Measurements from ENCODE around the gene HOXD1.

Gene HOXD1

DNA sequence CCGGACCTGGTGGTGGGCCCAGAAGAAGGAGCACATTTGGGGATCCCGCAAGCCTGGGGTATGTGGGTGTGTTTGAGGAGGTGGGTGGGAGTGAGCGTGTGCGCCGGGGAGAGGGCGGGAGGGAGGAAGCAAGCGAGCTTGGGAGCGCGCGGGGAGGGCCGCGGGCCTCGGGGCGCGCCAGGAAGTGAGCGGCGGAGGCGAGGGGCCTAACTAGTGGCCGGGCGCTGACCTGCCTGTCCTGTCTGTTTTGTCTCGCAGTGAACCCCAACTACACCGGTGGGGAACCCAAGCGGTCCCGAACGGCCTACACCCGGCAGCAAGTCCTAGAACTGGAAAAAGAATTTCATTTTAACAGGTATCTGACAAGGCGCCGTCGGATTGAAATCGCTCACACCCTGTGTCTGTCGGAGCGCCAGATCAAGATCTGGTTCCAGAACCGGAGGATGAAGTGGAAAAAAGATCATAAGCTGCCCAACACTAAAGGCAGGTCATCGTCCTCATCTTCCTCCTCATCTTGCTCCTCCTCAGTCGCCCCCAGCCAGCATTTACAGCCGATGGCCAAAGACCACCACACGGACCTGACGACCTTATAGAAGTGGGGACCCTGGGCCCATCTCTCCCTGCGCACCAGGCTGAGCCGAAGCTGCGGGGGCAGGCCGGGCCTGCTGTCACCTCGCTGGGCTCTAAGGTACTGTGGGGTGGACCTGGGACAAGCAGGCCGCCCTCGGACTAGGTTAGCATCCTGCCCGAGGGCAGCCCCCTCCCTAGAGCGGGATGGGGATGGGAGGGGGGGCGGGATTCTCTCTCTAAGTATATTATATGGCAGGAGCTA is 35.9 kb upstream of the HOXD1 start:
- no peak for DNase-seq (ENCODE audit: low read depth in 2 of 3, low spot score in 2 of 3)

DNA sequence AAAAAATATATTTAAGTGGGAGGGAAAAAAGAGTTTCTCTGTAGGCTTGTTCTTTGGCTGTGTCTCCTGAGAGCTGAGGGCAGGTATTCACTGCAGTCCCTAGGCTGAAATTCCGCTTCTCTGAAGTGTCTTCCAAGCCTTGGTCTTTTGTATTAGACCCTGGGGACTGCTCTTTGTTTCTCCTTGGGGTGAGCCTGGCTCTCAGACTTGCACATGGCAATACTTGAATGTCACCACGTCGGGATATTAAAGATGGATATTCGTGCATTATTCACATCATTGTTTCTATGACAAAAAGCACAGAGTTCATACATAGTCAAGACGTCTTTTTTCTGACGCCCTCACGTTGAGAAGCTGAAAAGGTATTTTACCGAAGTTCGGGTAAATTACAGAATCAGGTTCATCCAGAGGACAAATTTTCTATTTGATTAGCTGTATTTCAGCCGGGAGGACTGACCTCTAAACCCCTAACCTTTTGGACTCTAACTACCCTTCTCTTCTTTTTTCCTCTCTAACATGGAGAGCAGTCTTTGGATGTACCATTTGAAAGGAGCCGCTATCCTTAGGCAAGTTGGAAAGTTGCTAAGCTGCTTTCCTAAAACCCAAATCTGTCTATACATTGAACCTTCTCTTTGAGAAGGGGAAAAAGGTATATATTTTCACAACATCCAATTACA is 33.8 kb upstream of the HOXD1 start:
- DNase-seq (ENCODE audit: low read depth in 2 of 3, low spot score in 2 of 3), result no peak

DNA sequence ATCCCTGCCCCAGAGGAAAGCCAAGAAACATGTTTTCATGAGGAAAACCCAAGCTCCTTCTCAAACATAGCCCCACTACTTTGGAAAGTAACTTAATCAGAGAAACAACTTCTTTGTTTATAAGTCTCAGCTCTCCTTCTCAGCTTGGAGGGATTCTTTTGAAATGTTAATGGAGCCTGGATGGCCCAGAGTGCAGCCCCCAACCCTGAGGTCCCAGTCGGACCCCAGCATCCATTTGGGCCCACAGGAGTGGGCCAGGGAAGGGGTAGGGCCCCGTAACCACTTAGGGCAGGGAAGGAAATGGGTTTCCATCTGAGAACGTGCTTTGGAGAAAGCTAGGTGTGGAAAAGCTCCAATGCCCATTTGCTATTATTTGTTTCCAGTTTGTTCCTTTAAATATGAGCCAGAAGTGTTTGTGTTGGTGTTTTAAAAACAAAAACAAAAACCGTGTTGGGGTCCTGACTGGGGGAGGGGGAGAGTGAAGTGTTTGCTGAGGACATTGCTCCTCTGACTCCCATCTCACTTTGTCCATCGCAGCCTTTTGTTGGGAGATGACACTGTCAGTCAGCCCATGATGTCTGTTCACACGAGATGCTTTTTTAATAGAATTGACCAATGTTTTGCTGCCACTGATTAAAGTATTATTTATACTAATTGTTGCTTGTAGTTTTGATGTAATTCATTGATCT is 33.0 kb upstream of the HOXD1 start:
- no peak for DNase-seq (ENCODE audit: low read depth in 2 of 3, low spot score in 2 of 3)

DNA sequence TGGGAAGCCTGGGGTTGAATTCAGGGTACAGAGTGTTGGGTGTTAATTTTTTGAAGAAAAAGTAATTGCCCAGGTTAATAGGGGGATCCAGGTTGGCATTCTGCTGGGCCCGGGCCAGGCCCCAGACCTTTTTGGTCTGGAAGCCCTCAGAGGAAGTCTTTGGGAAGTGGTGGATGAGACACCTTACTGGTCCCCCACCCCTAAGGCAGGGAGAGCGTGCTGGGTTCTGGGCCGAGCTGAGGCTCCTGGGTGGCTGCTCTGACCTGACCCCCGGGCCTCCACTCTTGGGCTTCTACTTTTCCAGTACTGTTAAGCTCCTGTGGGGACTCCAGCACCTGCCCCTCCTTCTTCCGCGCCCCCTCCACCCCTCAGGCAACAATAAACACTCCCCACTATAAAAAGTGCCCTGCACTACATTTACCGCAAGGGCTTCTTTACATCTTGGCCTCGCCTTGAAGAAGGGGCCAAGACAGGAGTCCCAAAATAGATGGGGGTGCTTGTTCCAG is 32.1 kb upstream of the HOXD1 start:
- DNase-seq (ENCODE audit: low read depth in 2 of 3, low spot score in 2 of 3), result no peak

DNA sequence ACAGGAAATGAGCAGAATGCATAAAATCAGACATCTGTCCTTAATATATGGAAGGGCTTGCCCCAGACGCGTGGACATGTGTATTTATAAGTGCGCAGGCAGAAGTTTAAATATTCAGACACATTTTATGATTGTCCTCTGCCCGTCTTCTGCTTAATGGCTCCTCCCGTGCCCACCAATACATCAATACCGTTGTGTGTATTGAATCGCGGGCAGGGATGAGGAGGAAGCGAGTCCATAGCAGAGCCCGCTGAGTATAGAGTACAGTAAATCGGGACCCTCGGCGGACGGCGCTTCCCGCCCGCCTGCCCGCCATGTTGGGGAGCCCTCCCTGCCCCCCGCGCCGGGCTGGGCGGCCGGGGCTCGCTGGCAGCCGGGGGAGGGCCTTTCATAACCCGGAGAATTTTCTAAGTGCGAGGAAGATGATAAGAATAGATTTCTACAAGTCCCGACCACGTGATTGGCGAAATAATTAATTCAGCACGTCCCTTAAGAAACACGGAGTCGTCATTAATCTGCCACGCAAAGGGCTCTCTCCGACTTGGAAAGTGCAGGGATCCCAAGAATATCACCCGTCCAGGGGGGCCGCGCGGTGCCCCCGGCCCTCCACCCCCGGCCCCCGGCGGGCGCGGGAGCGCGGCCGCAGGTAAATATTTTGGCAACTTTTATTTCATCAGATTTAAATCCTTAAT is 31.5 kb upstream of the HOXD1 start, which contains the start of gene HOXD3:
Gene HOXD3 (plus strand): TSS at position 501 of the 692 bp plus-strand sequence. CDS start 11,808 bp downstream, outside the sequence.
- no peak for DNase-seq (ENCODE audit: low read depth in 2 of 3, low spot score in 2 of 3)

DNA sequence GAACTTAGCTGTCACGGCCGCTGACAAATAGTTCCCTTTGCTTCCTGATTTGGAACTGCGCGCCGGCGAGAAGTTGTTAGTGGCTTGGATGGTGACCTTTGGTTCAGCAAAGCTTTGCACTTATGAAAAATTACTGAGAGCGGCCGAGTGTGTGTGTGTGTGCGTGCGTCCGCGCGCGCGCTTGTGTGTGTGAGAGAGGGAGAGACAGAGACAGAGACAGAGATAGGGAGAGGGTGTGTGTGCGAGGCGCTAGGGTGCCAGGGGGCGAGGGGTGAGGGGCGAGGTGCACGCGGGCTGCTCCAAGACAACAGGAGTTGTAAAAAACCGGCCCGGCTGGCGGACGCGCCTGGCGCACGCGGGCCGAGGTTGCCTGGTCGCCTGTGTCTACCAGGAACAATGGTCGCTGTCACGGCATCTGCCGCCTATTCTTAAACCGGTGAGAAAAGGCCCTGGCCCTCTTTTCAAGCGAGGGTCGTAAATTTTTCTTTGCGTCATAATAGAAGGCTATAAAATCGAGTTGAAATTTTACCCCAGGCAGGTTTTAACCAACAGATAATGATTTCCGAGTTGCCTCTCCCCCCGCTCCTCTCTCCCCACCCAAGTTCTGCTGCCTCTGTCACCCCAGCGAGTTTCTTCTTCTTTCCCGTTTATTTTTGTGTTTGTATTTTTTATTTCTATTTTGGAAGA is 30.8 kb upstream of the HOXD1 start:
- no peak for DNase-seq (ENCODE audit: low read depth in 2 of 3, low spot score in 2 of 3)

DNA sequence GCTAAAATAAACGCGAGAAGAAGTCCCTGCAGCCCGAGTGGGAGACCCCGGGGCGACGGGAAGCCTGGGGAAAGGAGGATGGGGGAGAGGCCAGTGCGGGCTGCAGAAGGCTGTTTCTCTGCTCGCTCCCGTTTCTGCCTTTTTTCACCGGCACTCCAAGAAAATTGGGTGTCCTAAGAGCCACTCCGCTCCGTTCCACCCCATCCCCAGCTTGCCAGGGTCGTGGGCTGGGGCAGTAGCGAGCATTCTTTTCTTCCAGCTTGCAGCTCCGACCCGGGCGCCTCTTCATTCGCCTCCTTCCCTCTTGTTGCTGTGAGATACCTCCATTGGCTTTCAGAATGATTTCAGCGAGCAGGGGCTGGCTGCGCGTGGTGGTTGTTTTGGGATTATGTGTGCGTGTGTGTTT is 30.3 kb upstream of the HOXD1 start:
- no peak for DNase-seq (ENCODE audit: low read depth in 2 of 3, low spot score in 2 of 3)

DNA sequence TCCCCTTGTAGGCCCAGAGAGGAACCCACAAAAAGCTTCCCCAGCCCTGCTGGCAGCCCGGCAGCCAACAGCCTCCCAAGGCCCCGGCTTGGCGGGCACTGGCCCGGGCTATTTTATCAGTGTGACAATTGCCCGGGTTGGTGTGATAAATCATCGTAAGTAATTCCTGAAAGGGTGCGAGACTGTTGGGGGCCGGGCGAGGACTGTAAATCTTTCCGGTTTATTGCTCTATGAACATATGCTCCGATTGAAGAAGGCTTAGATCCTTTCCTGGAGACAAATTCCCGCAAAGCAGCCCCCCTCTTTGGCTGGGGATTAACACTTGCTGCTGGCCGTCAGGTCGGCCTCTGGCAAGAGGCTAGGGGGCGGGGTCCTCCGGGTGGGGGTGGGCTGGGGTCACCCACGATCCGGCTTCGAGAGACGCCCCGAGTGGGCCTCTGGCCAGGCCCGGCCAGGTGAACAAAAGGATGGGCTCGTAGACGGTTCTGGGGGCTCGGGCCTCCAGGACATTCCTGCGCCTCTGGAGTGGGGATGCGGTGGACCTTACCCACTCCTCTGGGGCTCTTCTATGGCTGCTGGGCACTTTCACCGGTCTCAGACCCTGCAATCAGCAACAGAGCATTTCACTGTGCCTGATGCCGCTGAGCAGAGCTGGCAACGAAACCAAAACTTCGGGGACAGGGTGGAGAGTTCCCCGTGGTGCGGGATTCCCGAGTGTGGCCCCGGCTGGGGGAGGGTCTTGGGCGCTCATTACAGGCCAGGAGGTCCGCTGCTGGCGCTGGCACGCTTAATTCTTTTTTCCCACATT is 29.4 kb upstream of the HOXD1 start:
- DNase-seq (ENCODE audit: low read depth in 2 of 3, low spot score in 2 of 3), result no peak

DNA sequence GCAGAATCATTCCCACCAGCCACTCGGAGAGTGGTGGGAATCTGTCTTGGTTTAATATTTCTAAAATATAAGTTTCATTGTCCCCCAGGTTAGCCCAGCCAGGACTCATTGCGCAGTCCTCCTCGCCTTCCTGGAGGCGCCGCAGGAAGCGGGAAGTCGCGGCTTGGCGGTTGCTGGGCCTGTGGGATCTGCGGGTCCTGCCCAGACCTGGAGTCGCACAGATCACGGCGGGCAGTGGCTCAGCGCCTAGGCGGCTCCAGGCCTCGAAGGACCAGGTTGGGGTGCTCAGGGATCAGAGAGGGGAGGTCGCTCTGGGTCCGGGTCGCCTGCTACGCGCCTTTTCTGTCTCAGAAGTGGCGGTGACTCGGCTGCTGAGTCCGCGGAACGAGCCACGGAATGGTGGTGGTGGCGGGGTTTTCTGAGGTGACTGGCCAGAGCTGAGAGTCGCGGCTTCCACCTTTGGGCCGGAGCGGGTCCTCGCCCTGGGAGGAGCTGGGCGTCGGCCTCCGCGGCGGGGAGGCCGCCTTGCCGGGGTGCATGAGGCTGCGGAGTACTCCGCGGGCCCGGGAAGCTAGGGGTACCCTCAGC is 28.7 kb upstream of the HOXD1 start:
- DNase-seq (ENCODE audit: low read depth in 2 of 3, low spot score in 2 of 3), result no peak

DNA sequence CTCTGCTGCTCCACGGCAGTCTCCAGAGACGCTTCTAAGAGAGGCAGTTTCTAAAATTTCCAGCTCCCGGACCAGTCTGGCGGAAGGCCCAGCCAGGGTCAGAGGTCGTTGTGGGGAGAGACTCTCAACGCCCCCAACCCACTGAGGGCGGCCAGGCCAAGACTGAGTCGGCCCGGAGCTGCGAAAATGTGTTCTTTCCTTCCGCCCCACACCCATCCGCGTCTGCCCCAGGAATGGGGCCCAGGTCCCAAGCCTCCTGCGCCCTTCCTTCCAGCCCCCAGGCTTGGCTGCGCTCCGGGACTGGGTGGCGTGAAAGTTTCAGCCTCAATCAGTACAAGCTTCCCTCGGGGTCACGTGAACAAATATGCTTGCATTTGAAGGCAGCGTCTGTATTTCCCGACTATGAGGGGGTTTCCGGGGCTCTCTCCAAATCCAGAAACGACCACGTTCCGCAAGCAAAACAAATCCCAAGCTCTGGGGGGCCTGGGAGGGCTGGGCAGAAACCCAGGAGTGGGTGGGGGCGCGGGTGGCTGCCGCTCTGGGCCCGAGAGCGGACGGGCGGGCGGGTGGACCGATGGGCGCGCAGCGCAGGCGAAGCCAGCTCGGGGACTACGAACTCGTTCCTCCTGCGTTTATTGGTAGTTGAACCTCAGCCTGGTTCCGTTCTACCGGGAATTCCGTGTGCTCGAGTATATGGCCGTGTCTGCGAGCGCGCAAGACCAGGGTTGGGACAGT is 28.1 kb upstream of the HOXD1 start:
- DNase-seq (ENCODE audit: low read depth in 2 of 3, low spot score in 2 of 3), result no peak

DNA sequence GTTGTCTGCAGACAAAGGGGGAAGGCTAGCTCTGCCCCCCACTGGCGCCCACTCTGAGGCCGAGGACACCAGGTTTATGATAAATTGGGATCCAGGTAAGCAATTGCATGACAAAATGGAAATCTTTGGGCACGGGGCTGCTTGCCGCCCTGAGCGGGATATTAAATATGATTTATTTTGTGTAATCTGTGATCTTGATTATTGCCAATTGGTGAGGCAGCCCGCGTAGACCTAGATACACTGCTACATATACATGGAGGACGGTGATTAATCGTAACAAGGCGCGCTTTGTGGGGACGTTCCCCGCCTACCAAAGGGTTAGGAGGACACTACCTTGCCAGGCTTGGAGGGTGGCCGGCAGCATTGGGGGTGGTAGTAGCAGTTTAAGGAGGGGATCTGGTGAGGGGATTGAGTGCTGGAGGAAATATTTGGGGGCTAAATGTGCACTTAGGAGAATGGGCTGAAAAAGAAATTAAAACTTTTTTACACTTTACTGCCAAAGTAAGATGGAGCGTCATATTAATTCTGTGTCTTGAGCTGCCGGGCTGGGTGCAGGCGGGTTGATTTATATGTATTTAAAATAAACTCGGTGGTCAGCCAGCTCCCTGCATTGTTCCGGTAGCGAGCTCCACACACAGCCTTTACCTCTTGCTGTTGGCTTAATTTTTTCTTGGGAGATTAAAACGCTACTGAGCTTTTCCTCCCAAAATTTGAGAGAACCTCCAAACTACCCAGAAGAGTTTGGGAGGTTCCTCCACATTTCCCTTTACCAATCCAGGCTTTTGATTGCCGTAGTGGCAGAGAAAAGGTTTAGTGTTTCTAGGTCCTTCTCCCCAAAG is 27.3 kb upstream of the HOXD1 start:
- DNase-seq (ENCODE audit: low read depth in 2 of 3, low spot score in 2 of 3), result no peak

DNA sequence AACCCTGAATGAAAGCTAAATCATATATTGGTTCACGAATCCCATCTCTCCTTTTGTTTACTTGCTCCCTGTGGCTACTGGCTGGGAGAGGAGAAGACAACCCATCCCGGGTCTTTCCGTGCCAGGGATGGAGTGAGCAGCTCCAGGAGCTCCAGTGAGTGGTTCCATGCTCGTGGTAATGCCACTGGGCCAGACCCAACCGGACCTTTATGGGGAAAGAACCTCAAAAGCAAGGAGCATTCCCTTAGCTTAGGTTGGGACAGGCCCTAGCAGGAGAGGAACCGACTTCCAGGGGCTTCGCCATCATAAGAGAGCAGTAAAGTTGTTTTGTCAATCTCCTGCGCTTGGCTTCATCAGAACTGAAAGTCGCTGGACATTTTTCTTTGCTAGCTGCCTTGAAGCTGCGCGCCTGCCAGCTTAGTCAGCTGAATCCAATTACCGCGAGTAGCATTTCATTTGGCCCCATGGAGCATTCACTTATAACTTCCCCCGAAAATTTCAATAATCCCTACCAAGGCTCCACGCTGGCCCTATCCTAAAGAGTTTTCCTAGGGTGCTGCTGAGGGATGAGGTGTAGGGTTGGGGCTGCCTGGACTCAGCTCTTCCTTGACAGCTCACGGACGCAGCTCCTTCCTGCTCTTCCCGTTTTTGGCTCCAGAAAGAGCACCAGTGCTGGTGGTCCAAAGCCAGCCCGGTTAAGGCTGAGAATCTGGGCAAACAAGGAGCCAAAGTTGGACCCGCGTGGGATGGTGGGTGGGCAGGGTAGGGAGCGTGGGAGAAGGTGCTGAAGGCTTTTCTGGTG is 26.4 kb upstream of the HOXD1 start:
- DNase-seq (ENCODE audit: low read depth in 2 of 3, low spot score in 2 of 3), result no peak

DNA sequence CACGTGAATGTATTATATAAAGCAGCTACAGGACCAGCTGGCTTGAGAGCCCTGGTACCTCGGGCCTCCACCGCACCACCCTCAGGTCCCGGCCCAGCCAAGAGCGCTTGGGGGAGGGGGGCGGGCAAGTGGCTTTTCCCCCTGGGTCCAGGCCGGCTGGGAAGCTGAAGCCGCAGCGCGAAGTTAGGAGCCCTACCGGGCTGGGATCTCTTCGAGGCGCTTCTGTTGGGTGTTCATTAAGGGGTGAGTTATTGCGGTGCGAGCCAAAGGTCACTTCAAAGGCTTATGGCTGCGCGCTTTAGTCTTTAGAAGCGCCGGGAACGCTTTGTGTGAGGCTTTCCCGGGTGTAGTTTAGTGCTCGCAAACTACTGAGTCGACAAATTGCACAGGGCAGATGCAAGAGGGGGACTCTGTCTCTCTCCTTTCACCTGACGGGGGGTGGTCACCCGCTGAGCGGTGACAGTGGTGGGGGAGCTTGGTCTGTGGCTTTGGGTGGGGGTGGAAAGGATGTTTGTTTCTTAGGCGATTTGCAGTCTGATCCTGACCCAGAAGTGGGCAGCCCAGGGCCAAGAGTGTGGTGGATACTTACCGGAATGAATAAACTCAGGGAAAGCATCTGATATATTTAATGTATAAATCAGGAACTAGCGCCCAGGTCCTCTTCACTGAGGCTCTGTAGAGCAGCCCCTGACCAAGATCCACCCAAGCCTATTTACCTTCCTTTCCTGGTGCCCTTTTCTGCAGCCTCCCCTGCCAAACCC is 25.4 kb upstream of the HOXD1 start:
- no peak for DNase-seq (ENCODE audit: low read depth in 2 of 3, low spot score in 2 of 3)

DNA sequence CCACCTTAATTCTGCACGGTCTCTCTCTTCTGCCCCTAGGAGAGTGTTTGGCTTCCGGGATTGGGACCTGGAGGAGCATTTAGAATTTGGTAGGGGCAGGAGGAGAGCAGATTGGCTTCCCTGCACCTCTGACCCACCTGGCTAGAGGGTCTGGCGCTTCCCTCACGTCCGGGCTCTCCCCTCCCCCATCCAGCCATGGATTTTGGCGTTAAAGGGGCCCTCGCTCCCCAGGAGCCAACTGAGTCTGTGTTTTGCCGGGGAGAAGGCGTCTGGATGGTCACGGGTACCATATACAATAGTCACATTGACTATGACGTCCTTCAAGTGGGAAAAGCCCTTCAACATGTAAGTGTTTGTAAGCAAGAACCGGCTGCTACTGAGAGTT is 24.8 kb upstream of the HOXD1 start:
- no peak for DNase-seq (ENCODE audit: low read depth in 2 of 3, low spot score in 2 of 3)

DNA sequence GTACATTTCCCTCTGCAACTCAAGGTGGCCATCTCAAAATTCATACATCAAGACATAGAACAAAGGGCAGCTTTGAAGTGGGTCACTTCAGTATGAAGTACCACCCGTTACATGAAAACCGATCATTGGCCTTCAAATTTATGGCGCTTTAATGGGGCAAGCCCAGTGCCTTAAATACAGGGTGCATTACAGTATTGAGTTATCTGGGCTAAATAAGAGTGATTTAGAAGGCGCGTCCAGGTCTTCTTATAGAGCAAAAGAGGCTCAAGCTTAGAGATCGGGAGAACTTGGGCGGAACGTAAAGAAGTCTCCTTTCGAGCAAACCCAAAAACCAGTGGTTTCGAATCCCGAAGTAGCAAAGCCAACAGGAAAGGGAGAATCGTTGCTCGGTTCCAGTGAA is 24.3 kb upstream of the HOXD1 start:
- DNase-seq (ENCODE audit: low read depth in 2 of 3, low spot score in 2 of 3), result no peak

DNA sequence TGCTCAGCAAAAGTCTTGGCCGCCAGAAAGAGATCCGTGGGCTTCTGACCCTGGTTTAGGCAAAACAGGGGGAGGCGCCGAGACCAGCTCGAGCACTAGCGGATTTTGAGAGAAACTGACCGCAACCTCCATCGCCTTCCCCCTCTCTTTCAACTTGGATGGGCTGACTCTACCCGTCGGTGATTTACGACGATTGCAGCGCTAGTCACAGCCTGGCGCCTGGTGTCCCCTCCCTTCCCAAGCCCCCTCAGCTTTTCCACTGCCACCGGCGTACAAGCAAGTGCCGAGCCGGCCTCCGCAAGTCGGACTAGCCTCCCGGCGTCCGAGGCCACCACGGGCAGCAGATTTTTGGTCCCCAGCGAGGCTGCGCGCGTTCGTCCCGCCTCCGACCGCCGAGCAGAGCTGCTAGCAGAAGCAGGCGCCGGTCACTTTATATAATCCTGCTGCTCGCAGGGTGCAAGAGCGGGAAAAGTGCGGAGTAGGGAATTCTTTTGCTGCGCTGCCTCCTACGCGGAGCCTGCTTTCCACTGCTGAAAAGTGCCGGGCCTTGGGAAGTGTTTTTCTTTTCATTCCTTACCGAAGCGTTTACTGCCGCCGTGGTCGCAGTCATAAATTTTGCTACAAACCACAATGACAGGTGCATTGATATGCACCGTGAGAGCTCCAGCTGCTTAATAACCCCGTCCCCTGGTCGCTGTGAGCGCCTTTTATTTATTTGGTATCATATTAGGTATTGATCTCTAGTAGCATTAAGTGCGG is 23.7 kb upstream of the HOXD1 start:
- no peak for DNase-seq (ENCODE audit: low read depth in 2 of 3, low spot score in 2 of 3)
